ENCODE measurements around the gene DPYD.
A peak's percentile ranks its signal among the peaks of the same experiment; 100 is the strongest.
"Not testable (repeated sequence)": the region's sequence is repeated elsewhere in the genome, so short reads cannot be mapped to it uniquely, and the experiment has no call there.

Gene DPYD

DNA sequence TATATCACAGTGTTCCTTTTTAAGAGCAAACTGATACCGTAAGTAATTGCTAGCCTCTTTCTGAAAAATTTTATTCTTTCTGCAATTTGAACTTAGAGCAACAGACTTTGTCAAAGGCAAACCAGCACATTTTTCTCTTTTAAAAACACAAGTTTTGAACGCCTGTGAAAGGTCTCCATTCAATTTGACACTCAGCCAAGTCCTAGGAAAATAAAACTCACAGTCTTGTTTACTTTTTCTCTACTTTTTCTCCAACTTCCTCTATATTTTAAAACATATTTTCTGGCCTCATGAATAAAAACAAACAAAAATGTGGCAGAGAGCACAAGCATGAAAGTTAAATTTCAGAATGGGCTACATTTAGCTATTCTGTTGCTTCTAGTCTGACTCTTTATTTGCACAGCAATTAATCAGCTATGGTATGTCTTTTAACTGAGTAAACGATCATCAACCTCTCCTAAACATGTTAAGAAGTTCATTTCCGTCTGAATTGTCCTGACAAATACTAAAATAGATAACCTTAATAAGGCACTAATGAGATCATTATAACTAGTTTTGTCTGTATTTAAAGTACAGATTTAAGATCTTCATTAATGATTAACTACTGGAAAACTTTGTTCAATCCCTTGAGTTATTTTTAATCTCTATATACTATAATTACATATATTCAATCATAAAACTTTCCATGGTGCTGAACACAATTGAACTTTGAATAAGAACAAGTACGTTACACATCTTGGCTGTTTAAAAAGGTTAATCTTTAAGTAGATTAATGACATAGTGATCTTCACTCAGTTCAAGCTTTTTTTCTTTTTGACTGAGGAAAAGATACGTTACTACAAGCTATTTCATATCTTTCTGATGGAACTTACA lies 648.7 kb downstream of the DPYD start:
- no peak for DNase-seq (ENCODE audit: low read depth)

DNA sequence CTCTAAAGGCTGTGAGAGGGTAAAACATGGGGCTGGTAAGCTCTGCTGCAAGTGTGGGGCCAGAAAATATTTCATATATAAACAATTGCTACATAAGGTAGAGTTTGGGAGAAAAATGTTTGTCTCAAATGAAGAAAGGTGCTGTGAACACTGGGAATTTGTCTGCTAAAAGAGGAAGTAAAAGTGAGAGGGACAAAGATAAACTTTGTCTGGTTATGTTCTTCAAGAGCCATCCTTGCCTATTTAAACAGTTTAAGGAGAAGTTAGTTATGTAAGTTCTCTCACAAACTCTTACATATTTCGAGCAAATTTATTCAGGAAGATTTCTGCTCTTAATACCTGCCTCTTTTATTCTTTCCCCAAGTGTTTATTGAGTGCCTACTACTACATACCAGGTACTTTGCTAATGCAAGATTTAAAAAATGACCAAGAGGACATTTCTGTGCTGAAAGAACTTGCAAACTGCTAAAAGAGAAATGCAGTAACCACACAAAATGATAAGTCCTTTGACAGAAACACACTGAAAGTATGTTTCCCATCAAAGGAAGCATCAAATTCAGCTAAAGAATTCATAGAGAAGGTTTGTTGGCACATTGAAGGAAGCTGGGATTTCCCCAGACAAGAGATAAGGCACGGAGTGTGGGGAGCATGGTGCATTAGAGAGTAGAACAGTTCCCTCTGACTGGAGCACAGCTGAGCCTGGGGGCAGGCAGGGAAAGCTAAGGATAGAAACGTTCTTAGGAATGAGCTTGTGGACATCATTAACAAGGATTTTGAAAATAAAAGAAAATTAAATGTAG lies 650.1 kb downstream of the DPYD start:
- DNase-seq (ENCODE audit: low read depth), result no peak

DNA sequence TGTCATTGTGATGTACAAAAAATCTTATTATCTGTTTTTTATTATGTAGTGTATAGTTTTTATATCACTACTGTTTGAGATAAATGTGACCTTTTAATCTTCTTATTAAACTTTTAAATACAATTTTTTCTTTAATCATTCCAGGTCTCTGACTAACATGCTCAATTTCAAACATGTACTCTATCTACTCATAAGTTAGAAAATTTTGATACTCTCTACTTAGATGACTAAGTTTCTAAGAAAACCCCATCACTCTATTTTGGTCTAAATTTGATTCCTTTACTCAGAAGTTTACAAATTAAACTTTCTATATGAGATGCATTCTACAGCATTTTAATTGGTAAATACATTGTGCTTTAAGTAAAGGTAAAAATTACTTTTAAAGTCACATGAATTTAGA lies 655.2 kb downstream of the DPYD start:
- DNase-seq (ENCODE audit: low read depth), result no peak

DNA sequence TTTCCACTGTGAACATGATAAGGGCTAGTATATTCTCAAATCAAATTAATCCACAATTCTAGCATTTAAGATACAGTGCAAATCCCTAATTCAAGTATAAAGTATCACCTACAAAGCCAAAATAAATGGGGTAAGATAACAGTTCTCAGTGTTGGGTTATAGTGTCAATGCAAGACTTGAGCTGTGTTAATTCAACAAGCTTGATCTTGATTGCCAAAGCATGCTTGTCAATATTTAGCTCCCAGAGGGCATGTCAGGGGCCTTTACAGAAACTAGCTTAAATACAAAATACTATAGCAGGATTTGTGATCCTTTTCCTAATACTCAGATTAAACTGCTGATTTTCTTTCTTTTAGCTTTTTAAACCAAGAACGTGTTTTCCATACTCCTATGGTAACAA lies 658.0 kb downstream of the DPYD start:
- no peak for DNase-seq (ENCODE audit: low read depth)

DNA sequence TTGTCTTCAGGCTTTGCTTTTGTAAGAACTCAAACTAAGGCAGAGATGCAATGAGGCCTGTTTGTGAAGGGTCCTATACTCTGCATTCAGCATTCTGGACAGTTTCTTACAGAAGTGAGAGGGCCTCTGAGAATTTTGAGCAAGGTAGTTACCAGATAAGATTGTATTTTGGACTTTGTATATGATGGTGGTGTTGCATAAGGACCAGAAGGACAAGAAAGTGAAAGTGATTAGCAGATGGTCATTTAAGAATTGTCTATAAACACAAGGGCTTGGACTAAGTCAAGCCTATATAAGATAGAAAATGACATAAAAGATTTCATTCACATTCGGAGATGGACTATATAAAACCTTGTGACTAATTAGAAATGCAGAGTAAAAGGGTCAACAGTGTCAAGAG lies 662.2 kb downstream of the DPYD start:
- no peak for DNase-seq (ENCODE audit: low read depth)

DNA sequence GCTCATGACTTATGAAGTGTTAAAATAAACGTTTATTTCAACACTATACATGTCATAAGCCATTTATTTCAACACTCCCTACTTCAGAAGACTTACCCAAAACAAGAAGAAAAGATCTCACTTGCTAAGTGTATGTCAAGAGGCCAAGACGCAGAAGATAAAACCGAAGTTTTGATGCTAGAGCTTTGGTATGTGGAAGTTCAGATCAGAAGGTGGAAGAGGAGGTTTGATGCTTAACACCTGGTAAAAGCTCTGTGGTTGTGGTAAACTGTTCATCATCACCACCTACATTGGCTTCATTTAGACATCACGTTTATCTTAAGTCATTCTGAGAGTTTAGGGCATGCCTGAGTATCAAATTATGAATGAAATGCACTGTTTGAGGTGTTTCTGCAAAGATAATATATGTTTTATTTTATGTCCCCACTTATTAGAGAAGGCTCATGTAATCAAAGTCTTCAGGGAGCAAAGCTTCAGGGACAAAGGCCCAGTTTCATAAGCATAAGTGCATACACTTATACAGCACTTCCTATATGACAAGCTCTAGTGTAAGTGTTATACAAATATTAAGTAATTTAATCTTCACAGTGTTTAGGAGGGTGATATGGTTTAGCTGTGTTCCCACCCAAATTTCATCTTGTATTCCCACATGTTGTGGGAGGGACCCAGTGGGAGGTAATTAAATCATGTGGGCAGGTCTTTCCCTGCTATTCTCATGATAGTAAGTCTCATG lies 665.9 kb downstream of the DPYD start:
- no peak for DNase-seq (ENCODE audit: low read depth)

DNA sequence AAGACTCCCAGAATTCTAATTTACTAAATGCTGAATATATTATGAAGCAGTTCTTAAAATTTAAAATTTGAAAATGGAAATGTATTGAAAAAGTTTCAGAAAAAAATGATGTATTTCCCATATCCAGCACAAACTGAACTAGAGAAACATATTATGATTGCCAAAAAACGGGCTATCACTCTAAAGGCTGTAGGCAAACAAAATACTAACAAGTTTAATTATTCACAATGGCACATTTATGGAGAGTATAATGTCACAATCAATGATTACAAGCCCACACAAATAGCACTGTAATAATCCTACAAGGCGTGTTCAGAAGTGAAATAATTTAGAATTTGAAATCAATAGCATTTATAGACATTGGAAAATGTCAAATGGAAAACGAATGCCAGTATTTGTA lies 667.9 kb downstream of the DPYD start:
- no peak for DNase-seq (ENCODE audit: low read depth)

DNA sequence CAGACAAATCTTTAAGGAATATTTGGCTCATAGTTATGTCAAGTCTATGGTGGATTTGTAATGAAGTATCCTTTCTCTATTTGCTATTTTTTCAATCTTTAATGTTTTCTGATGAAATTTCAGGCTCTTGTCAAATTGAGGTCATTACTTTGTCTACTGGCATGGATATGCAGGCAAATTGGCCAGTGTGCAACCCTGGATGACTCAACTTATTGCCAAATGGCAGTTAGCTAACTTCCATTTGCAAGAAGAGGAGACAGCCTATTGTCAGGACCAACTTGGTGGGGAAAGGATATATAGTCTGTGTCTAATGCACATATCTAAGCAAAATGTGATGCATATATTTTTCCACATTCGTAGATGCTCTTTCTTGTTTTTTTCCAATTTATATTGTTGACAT lies 668.8 kb downstream of the DPYD start:
- no peak for DNase-seq (ENCODE audit: low read depth)

DNA sequence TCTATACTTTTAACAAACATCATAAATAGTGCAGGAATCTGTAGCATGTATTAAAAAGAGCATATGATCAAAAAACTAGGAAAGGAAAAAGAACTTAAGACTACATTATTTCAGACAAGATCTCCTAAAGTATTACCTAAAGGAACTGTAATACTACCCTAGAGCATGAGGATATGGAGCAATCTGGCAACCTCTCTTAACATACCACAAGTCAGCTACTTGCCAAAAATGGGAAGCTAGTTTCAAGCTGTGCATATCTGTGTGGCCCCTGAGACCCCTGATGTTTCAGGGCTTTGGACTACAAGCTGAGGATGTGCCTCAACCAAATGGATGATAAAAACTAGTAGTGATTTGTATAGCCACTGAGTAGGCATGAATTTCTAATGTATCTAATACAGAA lies 673.6 kb downstream of the DPYD start:
- DNase-seq (ENCODE audit: low read depth), result no peak

DNA sequence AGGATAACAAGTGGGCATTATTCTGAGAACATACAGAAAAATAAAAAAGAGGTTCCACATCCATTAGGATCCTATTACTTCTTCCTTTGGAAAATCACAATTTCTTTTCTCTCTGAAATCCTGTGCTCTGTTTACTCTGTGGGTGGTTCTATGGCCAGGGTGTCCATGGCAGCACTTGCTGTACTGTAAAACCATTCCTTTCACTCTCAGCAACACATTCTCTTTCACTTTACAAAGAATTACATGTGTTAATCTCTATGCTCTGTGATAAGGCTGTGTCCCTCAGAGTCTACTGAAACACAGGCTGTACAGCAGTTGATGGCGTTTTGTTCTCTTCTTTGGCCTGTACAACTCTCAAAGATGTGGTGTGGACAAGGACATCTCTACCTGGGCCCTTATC lies 675.2 kb downstream of the DPYD start:
- no peak for DNase-seq (ENCODE audit: low read depth)

DNA sequence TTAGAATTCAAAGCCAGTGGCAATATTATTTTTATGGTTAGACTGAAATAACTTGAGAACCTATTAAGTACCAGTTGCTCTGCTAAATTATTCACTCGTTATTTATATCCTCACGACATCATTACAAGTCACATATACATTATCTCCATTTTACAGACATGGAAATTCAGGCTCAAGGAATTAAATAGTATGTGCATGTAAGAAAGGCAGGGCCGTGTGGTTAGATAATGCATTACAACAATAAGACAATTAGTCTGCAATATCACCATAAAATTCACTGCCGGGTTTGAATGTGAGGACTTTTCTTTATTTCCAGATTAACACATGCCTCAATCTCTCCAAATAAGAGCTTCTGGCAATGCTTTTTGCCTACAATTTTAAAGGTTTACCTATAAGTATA lies 675.8 kb downstream of the DPYD start:
- DNase-seq (ENCODE audit: low read depth), result no peak

DNA sequence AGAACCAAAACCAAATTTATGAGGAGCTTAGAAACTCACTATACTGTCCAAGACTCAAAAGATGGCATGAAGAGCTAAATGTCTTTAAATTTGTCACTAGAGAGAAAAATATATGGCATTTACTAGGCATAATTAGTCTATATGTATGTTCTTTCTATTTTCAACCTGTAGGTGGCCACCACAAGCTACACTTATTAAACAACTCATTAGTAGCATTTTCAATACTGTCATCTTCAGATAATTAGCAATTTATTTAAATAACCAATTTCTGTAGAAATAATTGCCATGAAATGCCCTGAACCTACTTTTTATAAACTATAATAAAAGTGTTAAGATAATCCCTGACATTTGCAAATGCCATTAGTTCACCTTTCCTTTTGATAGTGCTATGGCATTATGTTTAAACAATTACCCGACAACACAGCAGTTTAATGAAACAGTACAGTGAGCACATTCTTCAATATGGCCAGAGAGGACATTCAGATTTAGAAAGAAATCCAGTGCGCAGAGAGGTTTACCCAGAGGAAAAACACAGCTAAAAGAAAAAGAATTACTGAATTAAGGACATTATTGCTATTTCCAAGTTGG lies 676.8 kb downstream of the DPYD start:
- DNase-seq (ENCODE audit: low read depth), result no peak

DNA sequence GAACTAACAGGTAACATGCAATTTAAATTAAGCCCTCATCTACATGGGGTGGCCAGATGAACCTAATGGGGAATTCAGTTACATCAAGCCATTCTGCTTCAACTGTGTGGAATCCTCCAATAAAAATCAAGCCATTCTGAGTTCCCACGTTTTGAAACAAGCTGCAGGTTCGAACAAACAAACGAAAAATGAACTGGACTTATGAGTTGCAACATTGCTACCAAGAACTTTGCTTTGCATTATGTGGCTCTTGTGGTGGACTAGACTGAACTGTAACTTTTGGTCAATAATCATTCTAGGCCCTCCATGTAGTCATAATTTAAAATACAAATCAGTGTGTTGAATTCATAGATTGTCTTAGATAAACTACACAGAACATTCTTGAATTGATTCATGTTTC lies 682.0 kb downstream of the DPYD start:
- DNase-seq (ENCODE audit: low read depth), result no peak

DNA sequence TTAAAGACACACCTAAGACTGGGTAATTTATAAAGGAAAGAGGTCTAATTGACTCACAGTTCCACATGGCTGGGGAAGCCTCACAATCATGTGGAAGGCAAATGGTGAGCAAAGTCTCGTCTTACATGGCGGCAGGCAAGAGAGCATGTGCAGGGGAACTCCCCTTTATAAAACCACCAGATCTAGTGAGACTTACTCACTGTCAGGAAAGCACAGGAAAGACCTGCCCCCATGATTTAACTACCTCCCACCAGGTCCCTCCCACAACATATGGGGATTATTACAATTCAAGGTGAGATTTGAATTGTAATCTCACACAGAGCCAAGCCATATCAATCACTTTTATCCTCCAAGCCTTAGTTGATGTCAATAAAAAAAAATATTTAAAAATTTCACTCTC lies 689.5 kb downstream of the DPYD start:
- DNase-seq (ENCODE audit: low read depth), result not testable (repeated sequence)

DNA sequence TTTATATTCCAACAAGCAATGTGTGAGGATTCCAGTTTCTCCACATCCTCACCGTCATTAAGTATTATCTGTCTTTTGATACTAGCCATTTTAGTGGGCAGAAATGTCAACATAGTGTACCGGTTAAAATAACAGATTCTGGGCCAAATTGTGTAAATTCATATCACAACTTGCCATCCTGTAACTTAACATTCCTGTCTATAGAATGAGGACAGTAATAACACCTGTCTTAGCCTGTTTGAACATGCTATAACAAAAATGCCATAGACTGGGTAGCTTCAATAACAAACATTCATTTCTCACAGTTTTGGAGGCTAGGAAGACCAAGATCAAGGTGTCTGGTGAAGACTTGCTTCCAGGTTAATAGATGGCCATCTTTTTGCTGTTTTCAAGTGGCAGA lies 708.2 kb downstream of the DPYD start:
- no peak for DNase-seq (ENCODE audit: low read depth)

DNA sequence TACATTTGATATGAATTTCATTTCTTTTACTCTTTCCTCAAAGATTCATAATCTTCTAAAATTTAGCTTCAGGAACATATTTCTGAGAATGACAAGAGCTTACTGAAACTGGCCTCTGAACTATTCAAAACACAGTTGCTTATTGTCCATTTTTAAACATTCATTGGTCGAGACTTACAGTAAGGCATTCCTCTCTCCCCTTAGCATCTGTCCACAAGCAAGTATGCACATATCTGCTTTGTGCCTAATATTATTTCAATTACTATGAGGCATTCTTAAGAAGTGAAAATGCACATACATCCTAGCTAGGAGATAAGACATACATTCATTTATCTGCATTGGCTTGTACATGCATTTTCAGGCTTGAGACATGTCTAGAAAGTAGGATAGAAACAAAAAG lies 710.5 kb downstream of the DPYD start:
- no peak for DNase-seq (ENCODE audit: low read depth)

DNA sequence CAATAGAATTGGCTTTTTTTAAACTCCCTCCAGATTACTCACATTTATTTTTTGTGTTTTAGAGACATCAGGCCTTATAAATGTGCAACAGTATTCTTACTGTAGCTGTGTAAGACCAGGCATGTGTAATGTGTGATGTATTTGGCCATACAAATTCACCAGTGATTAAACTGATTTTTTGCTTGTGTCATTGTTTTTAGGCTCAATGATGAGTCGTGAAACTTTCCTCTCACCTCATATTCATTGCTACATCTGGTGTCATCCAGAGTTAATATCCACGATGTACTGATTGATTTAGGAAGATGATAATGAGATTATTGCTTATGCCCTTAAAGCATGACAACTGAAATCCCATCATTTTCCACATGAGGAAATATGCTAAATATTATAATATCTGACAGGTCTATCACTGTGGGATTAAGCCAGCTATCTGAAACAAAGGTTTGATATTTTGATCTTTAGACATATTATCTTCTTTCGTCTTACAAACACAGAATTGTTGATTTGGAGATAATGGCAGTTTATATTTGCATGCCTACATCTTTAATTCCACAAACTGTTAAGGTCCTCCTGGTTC lies 711.4 kb downstream of the DPYD start:
- no peak for DNase-seq (ENCODE audit: low read depth)

DNA sequence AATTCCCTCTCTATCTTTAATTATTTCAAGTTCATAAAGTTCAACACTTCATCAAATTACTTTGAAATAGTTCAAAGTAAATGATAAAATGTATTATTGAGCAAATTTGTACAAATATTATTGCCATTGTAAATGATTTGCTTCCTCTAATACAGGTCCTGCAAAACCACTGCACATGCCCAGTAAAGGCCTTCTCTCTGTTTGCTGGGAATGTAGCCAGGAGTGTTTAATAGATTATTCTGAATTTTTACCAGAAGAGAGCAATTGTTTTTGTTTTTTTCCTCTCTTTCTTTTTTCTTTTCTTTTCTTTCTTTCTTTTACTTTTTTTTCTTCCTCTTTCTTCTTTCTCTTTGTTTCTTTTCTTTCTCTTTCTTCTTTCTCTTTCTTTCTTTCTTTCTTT lies 713.0 kb downstream of the DPYD start:
- DNase-seq (ENCODE audit: low read depth), result no peak

DNA sequence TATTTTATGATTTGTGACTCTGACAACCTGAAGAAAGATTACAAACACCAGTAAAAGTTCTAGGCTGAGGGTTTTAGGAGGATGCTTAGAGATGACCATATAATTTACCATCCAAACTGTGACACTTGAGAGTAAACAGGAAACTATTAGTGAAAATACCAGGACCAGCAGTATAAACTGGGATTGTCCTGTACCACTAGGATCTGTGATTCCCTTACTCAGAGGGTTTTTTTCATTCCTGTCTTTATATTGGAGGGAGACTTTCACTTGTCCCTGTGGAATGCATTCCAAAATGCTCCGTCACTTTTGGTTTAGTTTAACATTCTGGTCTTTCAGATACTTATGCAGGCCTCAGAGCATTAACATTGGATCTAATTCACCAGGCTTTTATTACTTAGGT lies 716.4 kb downstream of the DPYD start:
- peak; percentile 34 for DNase-seq (ENCODE audit: low read depth)

DNA sequence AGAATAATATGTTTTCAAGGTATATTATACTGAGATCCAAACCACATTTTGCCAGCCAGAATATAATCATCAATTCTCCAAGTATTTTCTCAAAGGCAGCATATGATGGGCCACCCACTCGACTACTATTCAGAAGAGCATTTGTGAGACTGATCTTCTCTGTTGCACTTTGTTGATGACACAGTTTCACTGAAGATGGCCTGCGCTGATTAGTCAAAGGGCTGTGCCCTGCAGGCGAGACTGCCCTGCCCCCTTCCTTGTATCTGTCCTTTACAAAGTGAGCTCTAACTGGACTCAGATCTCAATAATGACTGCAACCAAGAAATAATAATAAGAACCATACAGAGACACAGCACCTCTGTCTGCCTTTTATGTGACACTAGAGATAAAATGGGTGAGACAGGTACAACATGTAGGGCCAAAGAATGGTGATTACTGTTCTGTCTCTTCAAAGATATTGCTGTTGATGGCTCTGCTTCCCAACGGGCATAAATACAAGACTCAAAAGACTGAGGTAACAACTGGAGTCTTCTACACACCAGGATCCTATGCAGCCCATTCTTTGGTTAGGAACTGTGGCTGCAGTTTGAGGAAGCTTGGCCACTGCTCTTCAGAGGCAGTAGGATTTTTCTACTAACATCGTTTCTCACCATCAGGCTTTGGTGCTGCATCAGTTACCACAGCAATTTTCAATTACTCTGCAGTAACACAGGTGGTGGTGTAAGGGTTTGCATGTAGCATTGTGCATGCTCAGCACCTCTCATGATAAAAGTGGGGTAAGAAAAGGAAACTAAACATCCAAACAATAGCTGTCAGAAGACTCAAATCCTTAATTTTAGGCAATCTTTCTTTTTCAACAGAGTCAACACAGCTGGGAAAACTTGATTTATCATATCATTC lies 718.1 kb downstream of the DPYD start:
- no peak for DNase-seq (ENCODE audit: low read depth)

DNA sequence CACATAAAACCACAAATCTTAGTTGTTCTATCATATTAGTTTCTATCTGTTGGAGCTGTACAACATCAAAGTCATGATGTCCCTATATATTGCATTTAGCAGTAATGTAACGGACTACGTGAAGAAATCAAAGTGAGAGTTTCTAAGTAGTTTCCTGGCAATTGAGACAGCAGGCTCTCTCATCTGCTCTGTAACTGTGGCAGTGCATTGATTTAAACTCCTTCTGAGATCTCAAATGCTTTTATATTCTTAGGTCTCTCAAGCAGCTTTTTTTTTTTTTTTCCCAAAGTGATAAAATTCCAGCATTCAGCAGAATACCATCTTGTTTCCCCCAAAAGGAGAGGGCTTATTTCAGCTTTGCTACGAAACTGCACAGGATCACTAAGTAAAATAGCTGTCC lies 719.2 kb downstream of the DPYD start:
- DNase-seq (ENCODE audit: low read depth), result no peak

Measured in HS-27A (cell line).